ENCODE data around the gene SELENOF. TPM values are rescaled to one million over a fixed set of nuclear protein-coding genes. Genes with fewer than 3 reads are reported as not detected.
A peak's percentile ranks its signal among the peaks of the same experiment; 100 is the strongest.

Gene SELENOF
- total RNA-seq, 2 experiments from 2014 or later, result 93.0 to 214 TPM

DNA sequence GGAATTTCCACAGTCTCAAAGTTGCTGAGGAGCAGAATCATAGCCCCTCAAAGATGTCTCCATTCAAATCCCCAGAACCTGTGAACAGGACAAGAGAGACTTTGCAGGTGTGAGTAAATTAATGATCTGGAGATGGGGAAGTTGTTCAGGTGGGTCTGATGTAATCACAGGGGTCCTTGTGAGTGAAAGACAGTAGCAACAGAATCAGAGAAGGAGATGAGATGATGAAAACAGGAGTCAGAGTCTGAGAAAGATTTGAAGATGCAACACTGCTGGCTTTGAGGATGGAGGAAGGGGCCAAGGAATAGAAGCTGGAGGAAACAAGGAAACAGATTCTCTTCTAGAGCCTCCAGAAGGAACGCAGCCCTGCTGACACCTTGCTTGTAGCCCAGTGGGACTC lies 81.5 kb downstream of the SELENOF start:
- POLR2A ChIA-PET, result interaction anchor here (1.2 to 4.3 kb wide), 2 partner anchors 249 to 251 kb away, joined by 4 to 24 read pairs; no protein-coding TSS in a partner anchor
- no peaks in the 10 kb centered on the region for H3K9me2 ChIP-seq (ENCODE audit: insufficient read depth, low read length)
- peak overlapping the region; percentile 66 for H3K27ac ChIP-seq (ENCODE audit: low read depth, low read length, poor library complexity, severe bottlenecking)
- BruUV-seq (replicated peaks), result no TSS peak
- CTCF ChIA-PET (ENCODE audit: unreplicated experiment), result no interaction called here
- H2AFZ ChIP-seq (ENCODE audit: low read length), result peak overlapping the region; percentile 53
- peak; percentile 84 for DNase-seq (ENCODE audit: low spot score)
- peaks cover 23% of the 10 kb centered on the region for H3K36me3 ChIP-seq (ENCODE audit: insufficient read depth, low read length)
- no peaks in the 10 kb centered on the region; the same call in 1 of the 2 replicates for H3K9me3 ChIP-seq (ENCODE audit: low read length)
- intact Hi-C loops (cut with micrococcal nuclease; ENCODE audit: unreplicated experiment), result loop anchor here (1.0 to 10.0 kb wide), 7 partner anchors 58 to 492 kb away; partner anchors contain the start of genes HS2ST1, LMO4, SELENOF and SH3GLB1
- H3K4me1 ChIP-seq (ENCODE audit: insufficient read depth, low read length, poor library complexity, severe bottlenecking), result peaks cover 47% of the 10 kb centered on the region
- peak overlapping the region; percentile 73 for H3K4me3 ChIP-seq (ENCODE audit: low read depth, low read length, poor library complexity, severe bottlenecking)
- TF ChIP-seq, protein P1, sequence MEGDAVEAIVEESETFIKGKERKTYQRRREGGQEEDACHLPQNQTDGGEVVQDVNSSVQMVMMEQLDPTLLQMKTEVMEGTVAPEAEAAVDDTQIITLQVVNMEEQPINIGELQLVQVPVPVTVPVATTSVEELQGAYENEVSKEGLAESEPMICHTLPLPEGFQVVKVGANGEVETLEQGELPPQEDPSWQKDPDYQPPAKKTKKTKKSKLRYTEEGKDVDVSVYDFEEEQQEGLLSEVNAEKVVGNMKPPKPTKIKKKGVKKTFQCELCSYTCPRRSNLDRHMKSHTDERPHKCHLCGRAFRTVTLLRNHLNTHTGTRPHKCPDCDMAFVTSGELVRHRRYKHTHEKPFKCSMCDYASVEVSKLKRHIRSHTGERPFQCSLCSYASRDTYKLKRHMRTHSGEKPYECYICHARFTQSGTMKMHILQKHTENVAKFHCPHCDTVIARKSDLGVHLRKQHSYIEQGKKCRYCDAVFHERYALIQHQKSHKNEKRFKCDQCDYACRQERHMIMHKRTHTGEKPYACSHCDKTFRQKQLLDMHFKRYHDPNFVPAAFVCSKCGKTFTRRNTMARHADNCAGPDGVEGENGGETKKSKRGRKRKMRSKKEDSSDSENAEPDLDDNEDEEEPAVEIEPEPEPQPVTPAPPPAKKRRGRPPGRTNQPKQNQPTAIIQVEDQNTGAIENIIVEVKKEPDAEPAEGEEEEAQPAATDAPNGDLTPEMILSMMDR (conservative IDR thresholded peaks at IDR 0.05; ENCODE audit: low read length), result no peak
- no peak for TF ChIP-seq EZH2phosphoT487 (IDR thresholded peaks at IDR 0.05; ENCODE audit: borderline replicate concordance, low read depth, low read length)
- peaks cover 50% of the 10 kb centered on the region; the same call in 1 of the 2 replicates for H3K79me2 ChIP-seq (ENCODE audit: insufficient read depth, low read depth, low read length)
- H4K20me1 ChIP-seq (ENCODE audit: insufficient read depth, low read length), result no peaks in the 10 kb centered on the region
- H3K4me2 ChIP-seq (ENCODE audit: low read length), result peak overlapping the region; percentile 76

DNA sequence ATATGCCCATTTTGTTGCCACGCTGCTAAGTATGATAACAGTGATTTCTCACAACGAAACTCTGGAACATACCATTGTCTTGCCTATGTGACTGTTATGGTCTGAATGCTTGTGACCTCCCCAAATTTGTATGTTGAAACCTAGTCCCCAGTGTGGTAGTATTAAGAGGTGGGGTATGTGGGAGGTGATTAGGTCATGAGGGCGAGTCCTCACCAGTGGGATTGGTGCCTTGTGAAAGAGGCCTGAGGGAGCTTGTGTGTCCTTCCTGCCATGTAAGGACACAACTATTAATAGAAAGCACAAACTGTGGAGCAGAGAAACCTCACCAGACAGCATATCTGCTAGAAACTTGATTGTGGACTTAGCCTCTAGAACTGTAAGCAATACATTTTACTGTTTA lies 84.6 kb downstream of the SELENOF start:
- Histone ChIP-seq H3K27ac (ENCODE audit: low read depth, low read length, poor library complexity, severe bottlenecking) (peak overlapping the region; percentile 63), H3K9me3 (ENCODE audit: low read length) (no peaks in the 10 kb centered on the region; the same call in 1 of the 2 replicates), H2AFZ (ENCODE audit: low read length) (no peak overlapping the region; the same call in 1 of the 2 replicates), H3K4me1 (ENCODE audit: insufficient read depth, low read length, poor library complexity, severe bottlenecking) (peaks cover 68% of the 10 kb centered on the region), H3K4me2 (ENCODE audit: low read length) (peak overlapping the region; percentile 49), H4K20me1 (ENCODE audit: insufficient read depth, low read length) (no peaks in the 10 kb centered on the region), H3K36me3 (ENCODE audit: insufficient read depth, low read length) (peaks cover 38% of the 10 kb centered on the region), H3K79me2 (ENCODE audit: insufficient read depth, low read depth, low read length) (peaks cover 52% of the 10 kb centered on the region; the same call in 1 of the 2 replicates), H3K9me2 (ENCODE audit: insufficient read depth, low read length) (no peaks in the 10 kb centered on the region), H3K4me3 (ENCODE audit: low read depth, low read length, poor library complexity, severe bottlenecking) (peak overlapping the region; percentile 24)
- BruUV-seq (replicated peaks), result no TSS peak
- POLR2A ChIA-PET, result interaction anchor here (0.9 to 4.3 kb wide), 12 partner anchors 12 to 304 kb away, joined by 3 to 24 read pairs (median 4); partner anchors contain the start of gene HS2ST1
- CTCF ChIA-PET (ENCODE audit: unreplicated experiment), result no interaction called here
- no peak for DNase-seq (ENCODE audit: low spot score)
- intact Hi-C loops (cut with micrococcal nuclease; ENCODE audit: unreplicated experiment), result no loop called here
- no peak for TF ChIP-seq EZH2phosphoT487 (IDR thresholded peaks at IDR 0.05; ENCODE audit: borderline replicate concordance, low read depth, low read length)
- TF ChIP-seq, protein P1 (conservative IDR thresholded peaks at IDR 0.05; ENCODE audit: low read length), result no peak

DNA sequence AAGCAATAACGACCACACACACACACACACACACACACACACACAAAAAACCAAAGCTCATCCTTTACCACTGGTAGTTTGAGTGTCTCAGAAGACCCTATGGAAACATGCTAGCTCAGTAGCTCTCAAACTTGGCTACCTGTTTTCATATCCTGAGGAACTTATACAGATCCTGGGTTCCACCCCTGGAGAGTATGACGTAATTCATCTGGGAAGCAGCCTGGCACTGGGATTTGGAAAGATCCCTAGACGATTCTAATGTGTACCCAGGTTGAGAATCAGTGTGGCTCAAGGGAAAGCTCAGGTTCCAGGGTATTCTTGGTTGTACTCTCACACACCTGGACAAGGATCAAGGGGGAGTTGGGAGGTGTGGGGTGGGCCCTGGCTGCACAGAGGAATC lies 85.9 kb downstream of the SELENOF start:
- no TSS peak for BruUV-seq (replicated peaks)

More for the DNA sequence above, 85.9 kb downstream of the SELENOF start:
- Histone ChIP-seq H3K4me2 (ENCODE audit: low read length) (peak overlapping the region; percentile 33), H3K4me3 (ENCODE audit: low read depth, low read length, poor library complexity, severe bottlenecking) (peak overlapping the region; percentile 6), H3K9me2 (ENCODE audit: insufficient read depth, low read length) (no peaks in the 10 kb centered on the region), H4K20me1 (ENCODE audit: insufficient read depth, low read length) (no peaks in the 10 kb centered on the region), H3K4me1 (ENCODE audit: insufficient read depth, low read length, poor library complexity, severe bottlenecking) (peaks cover 70% of the 10 kb centered on the region), H3K36me3 (ENCODE audit: insufficient read depth, low read length) (peaks cover 40% of the 10 kb centered on the region), H3K27ac (ENCODE audit: low read depth, low read length, poor library complexity, severe bottlenecking) (peak overlapping the region; percentile 63), H2AFZ (ENCODE audit: low read length) (no peak overlapping the region), H3K79me2 (ENCODE audit: insufficient read depth, low read depth, low read length) (peaks cover 56% of the 10 kb centered on the region; the same call in 1 of the 2 replicates), H3K9me3 (ENCODE audit: low read length) (no peaks in the 10 kb centered on the region; the same call in 1 of the 2 replicates)
- CTCF ChIA-PET (ENCODE audit: unreplicated experiment), result no interaction called here
- no peak for DNase-seq (ENCODE audit: low spot score)
- intact Hi-C loops (cut with micrococcal nuclease; ENCODE audit: unreplicated experiment), result no loop called here
- POLR2A ChIA-PET, result interaction anchor here (0.6 to 4.3 kb wide), 7 partner anchors 18 to 614 kb away, joined by 3 to 24 read pairs (median 4); no protein-coding TSS in a partner anchor
- TF ChIP-seq, protein P1 (conservative IDR thresholded peaks at IDR 0.05; ENCODE audit: low read length), result no peak
- no peak for TF ChIP-seq EZH2phosphoT487 (IDR thresholded peaks at IDR 0.05; ENCODE audit: borderline replicate concordance, low read depth, low read length)
